Measurements from ENCODE around the gene FAM184A.
"Not testable (repeated sequence)": the region's sequence is repeated elsewhere in the genome, so short reads cannot be mapped to it uniquely, and the experiment has no call there.

DNA sequence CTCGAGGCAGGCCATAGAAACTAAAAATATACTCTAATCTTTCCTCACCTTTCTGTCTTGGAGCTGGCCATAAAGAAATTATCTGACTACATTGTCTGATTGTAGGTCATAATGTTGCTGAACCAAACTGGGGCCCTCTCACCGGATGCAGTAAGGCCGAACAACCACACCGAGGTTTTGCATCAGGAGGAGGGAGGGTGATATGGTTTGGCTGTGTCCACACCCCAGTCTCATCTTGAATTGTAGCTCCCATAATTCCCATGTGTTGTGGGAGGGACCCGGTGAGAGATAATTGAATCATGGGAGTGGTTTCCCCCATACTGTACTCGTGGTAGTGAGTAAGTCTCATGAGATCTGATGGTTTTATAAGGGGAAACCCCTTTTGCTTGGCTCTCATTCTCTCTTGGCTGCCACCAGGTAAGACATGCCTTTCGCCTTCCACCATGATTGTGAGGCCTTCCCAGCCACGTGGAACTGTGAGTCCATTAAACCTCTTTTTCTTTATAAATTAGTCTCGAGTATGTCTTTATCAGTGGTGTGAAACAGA lies 19.4 kb upstream of the FAM184A start:
- TF ChIP-seq CTCF (IDR thresholded peaks at IDR 0.05 in 4 of 5, conservative IDR thresholded peaks at IDR 0.05 in 1 of 5); POLR2A (IDR thresholded peaks at IDR 0.05): not testable (repeated sequence)

All from gastrocnemius medialis (tissue), 4 donors.